Gastrocnemius medialis (tissue), 4 donors: Measurements from ENCODE around the gene ADCY7. TPM values are rescaled to one million over a fixed set of nuclear protein-coding genes. Genes with fewer than 3 reads are reported as not detected.

Experiments
- ATAC-seq, 2 donors: fragments of 150-250 bp; one replicate each; pipeline ENCODE4 v1.9.1; 2016
- DNase-seq, 2 donors: peaks; one replicate each; pipeline ENCODE4 v3.0.0-alpha.2; 2019
- H3K27ac ChIP-seq, 4 donors: fragments of 200-600 bp; sonication (generic); 1 replicate in 1 of 4; 2 replicates in 3 of 4; pipeline ENCODE4 v1.5.1; 2016 to 2018; ENCODE audit warnings: mild to moderate bottlenecking in 2 of 4, moderate library complexity in 1 of 4
- H3K27me3 ChIP-seq, 3 donors: fragments of 200-600 bp; sonication (generic) in 2 of 3; 1 replicate in 1 of 3; 2 replicates in 2 of 3; pipeline versions ENCODE4 v1.5.1 to v1.6.0; 2016 to 2019; ENCODE audit warnings: mild to moderate bottlenecking in 1 of 3, moderate library complexity in 1 of 3
- H3K36me3 ChIP-seq, 2 donors: fragments of 200-600 bp; sonication (generic) in 1 of 2; one replicate each; pipeline ENCODE4 v1.5.1; 2017 to 2018
- H3K4me1 ChIP-seq, 2 donors: fragments of 200-600 bp; sonication (generic) in 1 of 2; one replicate each; pipeline ENCODE4 v1.5.1; 2016 to 2017; ENCODE audit warnings: mild to moderate bottlenecking in 2 of 2
- H3K4me3 ChIP-seq, 4 donors: fragments of 200-600 bp; sonication (generic) in 3 of 4; 1 replicate in 1 of 4; 2 replicates in 3 of 4; pipeline ENCODE4 v1.5.1; 2016 to 2019; ENCODE audit warnings: mild to moderate bottlenecking in 2 of 4
- H3K9me3 ChIP-seq, 3 donors: fragments of 200-600 bp; sonication (generic) in 2 of 3; 1 replicate in 1 of 3; 2 replicates in 2 of 3; pipeline ENCODE4 v1.5.1; 2016 to 2019
- CTCF ChIP-seq, 5 experiments: fragments of 450-650 bp in 3 of 5; fragments of 200-600 bp in 2 of 5; sonication (generic) in 2 of 5; IDR thresholded peaks in 4 of 5; conservative IDR thresholded peaks in 1 of 5; 1 replicate in 4 of 5; 2 replicates in 1 of 5; pipeline ENCODE4 v1.5.1; 2016 to 2019; ENCODE audit warnings: antibody characterized with exemption in 5 of 5, mild to moderate bottlenecking in 3 of 5, moderate library complexity in 3 of 5
- POLR2A ChIP-seq, 2 donors: fragments of 450-650 bp; IDR thresholded peaks; one replicate each; pipeline ENCODE4 v1.6.1; 2017; ENCODE audit warnings: antibody characterized with exemption in 2 of 2, mild to moderate bottlenecking in 2 of 2, moderate library complexity in 2 of 2
- in situ Hi-C, 4 donors: fragments of 200-750 bp; cut with MboI; loops; one replicate each; pipeline versions ENCODE4 v1.15.0 to v1.8.0; 2017; ENCODE audit warnings: low sequenced_read_pairs in 4 of 4
- intact Hi-C: fragments of 100-400 bp; cut with DNase I; formaldehyde crosslinking; loops from one replicate; pipeline ENCODE4 v1.15.1; 2023; ENCODE audit warnings: low total_unique reads
- total RNA-seq, 4 donors: library from RNA; depleted of rRNA; stranded (reverse); fragments of >200 nt; gene quantifications; one replicate each; pipeline versions ENCODE4 v1.1.0 to v1.2.3, GENCODE V29; 2016

Gene ADCY7
- total RNA-seq, 4 donors from 2014 or later, result 0.90 to 7.3 (median 2.6) TPM

DNA sequence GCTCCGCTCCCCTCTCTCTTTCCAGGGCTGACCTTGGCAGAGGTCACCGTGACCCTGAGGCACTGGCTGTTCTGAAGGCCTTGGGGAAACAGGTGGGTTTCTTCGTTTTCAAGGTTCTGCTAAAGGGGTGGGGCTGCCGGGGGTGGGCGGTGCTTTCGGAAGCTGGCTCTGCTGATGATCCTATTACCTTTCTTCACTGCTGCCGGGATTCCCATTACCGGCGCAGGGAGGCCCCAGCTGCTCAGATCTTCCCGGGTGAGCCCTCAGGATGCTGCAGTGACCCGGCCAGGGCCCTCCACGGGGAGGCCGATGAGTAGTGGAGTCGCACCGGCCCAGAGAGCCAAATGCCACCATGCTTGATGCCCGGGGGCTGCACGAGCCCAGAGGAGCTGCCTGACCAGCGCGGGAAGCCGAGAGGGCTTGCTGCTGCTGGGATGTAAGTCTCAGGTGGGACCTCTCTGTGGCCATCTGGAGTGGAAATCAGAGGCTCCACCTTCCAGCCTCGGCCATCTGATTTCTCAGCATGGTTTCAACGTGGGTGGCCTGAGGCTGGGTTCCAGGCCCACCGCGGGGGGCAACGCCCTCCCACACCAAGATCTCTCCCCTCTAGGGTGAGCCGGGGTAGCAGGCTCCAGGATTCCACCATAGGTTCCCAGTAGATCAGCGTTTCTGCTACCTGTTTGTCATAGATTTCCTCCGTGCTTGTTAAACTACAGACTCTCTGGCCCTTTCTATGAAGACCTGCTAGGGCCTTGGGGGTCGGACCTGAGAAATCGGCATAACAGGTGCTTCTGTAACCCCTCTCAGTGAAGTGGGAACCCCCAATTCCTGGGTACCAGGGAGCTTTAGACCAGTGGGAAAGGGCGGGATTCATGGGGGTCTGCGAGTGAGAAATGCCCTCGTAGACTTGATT lies 21.6 kb upstream of the ADCY7 start:
- in situ Hi-C loops (no loop called here), intact Hi-C loops (loop anchor here (5.0 kb wide), 1 partner anchor 113 kb away; no protein-coding TSS in a partner anchor)
- TF ChIP-seq CTCF (IDR thresholded peaks at IDR 0.05 in 4 of 5, conservative IDR thresholded peaks at IDR 0.05 in 1 of 5) (no peak), POLR2A (IDR thresholded peaks at IDR 0.05) (no peak)
- Histone ChIP-seq H3K27me3 (peaks cover 8 to 18% (median 10%) of the 10 kb centered on the region in 3 donors), H3K9me3 (no peaks in the 10 kb centered on the region), H3K4me1 (peaks cover 0 to 13% of the 10 kb centered on the region in 2 donors), H3K36me3 (no peaks in the 10 kb centered on the region), H3K27ac (no peak overlapping the region), H3K4me3 (peak overlapping the region in 3 of 4 donors; percentile 57 to 61 (median 57))
- no peak for DNase-seq
- ATAC-seq, result no peak

DNA sequence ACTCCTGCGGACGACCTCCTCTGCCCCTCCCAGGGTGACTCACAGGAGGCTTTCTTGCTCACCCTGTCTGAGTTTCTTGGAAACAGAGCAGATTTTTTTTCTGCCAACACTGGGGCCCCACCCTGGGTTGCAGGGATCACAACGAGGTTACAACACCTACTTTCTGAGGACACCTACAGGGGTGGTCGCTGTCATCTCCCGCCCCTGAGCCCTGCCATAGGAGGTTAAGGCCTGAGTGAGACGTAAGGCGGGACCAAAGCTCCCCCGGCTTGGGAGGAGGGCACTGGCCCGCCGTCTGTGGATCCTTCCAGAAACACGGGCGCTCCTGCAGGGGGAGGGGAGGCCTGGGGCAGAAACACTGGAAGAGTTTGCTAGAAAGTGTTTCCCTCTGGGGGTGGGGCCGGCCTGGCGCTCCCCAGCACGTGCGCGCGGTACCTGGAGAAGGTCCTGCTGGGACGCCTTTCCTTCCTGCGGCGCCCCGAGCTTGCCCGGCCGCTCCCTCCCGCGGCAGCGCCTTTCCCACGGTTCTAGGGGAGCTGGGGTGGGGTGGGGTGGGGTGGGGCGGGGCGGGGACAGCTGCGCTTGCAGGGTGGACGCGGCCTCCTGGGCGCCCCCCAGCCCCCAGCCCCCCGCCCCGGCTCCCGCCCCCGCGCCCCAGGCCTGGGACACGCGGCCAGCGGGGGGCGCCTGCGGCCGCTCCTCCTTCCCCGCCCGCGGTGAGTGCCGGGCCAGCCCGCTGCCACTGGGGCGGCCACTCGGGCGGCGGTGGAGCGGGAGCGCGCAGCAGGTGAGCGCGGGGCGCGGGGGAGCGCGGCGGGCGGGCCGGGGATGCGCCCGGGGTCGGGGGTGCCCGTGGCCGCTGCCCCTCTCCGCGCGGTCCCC lies 20.7 kb upstream of the ADCY7 start:
- in situ Hi-C loops, result no loop called here

GRCh38 chr16:50246299-50247122 lies 19.8 kb upstream of the ADCY7 start:
- no peaks in the 10 kb centered on the region for H3K36me3 ChIP-seq
- DNase-seq, result no peak
- ATAC-seq, result no peak
- H3K9me3 ChIP-seq, result no peaks in the 10 kb centered on the region
- H3K27ac ChIP-seq, result peak overlapping the region in 1 of 4 donors; percentile 43
- TF ChIP-seq POLR2A (IDR thresholded peaks at IDR 0.05) (no peak), CTCF (IDR thresholded peaks at IDR 0.05 in 4 of 5, conservative IDR thresholded peaks at IDR 0.05 in 1 of 5) (no peak)
- H3K27me3 ChIP-seq, result peaks cover 8 to 18% (median 10%) of the 10 kb centered on the region in 3 donors
- peaks cover 0 to 13% of the 10 kb centered on the region in 2 donors for H3K4me1 ChIP-seq
- H3K4me3 ChIP-seq, result peak overlapping the region; percentile 52 to 61 (median 58)
- in situ Hi-C loops, result no loop called here
- intact Hi-C loops, result loop anchor here (5.0 kb wide), 1 partner anchor 111 kb away; no protein-coding TSS in a partner anchor

More for the DNA sequence above, 20.7 kb upstream of the ADCY7 start:
- TF ChIP-seq POLR2A (IDR thresholded peaks at IDR 0.05) (no peak), CTCF (IDR thresholded peaks at IDR 0.05 in 4 of 5, conservative IDR thresholded peaks at IDR 0.05 in 1 of 5) (peak in 1 of 5 experiments; percentile 43)
- H3K27ac ChIP-seq, result peak overlapping the region in 1 of 4 donors; percentile 7
- no peaks in the 10 kb centered on the region for H3K36me3 ChIP-seq
- ATAC-seq (peak; percentile 58 to 60), DNase-seq (peak in 1 of 2 donors; percentile 43)
- H3K9me3 ChIP-seq, result no peaks in the 10 kb centered on the region
- intact Hi-C loops, result loop anchor here (5.0 kb wide), 1 partner anchor 112 kb away; no protein-coding TSS in a partner anchor
- peak overlapping the region; percentile 52 to 61 (median 59) for H3K4me3 ChIP-seq
- peaks cover 8 to 18% (median 10%) of the 10 kb centered on the region in 3 donors for H3K27me3 ChIP-seq
- H3K4me1 ChIP-seq, result peaks cover 0 to 13% of the 10 kb centered on the region in 2 donors
